Measurements from ENCODE around the gene TTLL11. TPM values are rescaled to one million over a fixed set of nuclear protein-coding genes. Genes with fewer than 3 reads are reported as not detected.

TTLL11 gene
- total RNA-seq, 1 experiment from 2014 or later: 1.5 TPM

GRCh38 chr9:121878271-121878822 is 214.8 kb downstream of the TTLL11 start:
- Histone ChIP-seq H3K9me3 (ENCODE audit: control insufficient read depth, low read depth, low read length) (no peaks in the 10 kb centered on the region), H2BK15ac (ENCODE audit: low read depth, low read length) (no peak overlapping the region), H4K91ac (ENCODE audit: insufficient read length, low read depth, low read length) (no peak overlapping the region), H3K27ac (ENCODE audit: insufficient read length, low read depth, low read length) (no peak overlapping the region), H4K20me1 (ENCODE audit: control insufficient read depth, insufficient read depth, insufficient read length) (no peaks in the 10 kb centered on the region), H3K23me2 (ENCODE audit: insufficient read length, low read depth, low read length, poor library complexity, severe bottlenecking) (no peaks in the 10 kb centered on the region), H2BK5ac (ENCODE audit: insufficient read length, low read length) (no peak overlapping the region), H3K79me2 (ENCODE audit: insufficient read depth, low read length) (no peaks in the 10 kb centered on the region), H2BK20ac (ENCODE audit: low read depth, low read length, poor library complexity, severe bottlenecking) (no peak overlapping the region), H4K5ac (ENCODE audit: insufficient read length, low read depth, low read length) (no peak overlapping the region), H2BK120ac (ENCODE audit: low read depth, low read length, poor library complexity, severe bottlenecking) (no peak overlapping the region), H3K4me1 (ENCODE audit: insufficient read depth, low read length) (no peaks in the 10 kb centered on the region), H3K18ac (ENCODE audit: insufficient read length, low read depth, low read length) (no peak overlapping the region), H3K9ac (ENCODE audit: extremely low read depth, insufficient read length, low read length) (no peak overlapping the region), H2AFZ (ENCODE audit: low read length) (no peak overlapping the region), H3T11ph (ENCODE audit: low read length) (no peak overlapping the region), H2AK5ac (ENCODE audit: insufficient read length, low read length) (no peak overlapping the region), H3K27me3 (ENCODE audit: insufficient read depth, low read length) (no peaks in the 10 kb centered on the region), H3K23ac (ENCODE audit: insufficient read length, low read depth, low read length) (no peak overlapping the region), H3K4ac (ENCODE audit: low read depth, low read length) (no peak overlapping the region), H4K8ac (replicated peaks; ENCODE audit: insufficient read length, low read depth, low read length) (no peak overlapping the region), H3K4me2 (ENCODE audit: insufficient read depth, insufficient read length, low read length) (no peak overlapping the region), H2BK12ac (ENCODE audit: insufficient read length, low read depth, low read length) (no peak overlapping the region), H3K14ac (ENCODE audit: insufficient read depth, low read length) (no peak overlapping the region; the same call in 1 of the 2 replicates), H3K56ac (ENCODE audit: insufficient read length, low read depth, low read length) (no peak overlapping the region), H3K79me1 (ENCODE audit: insufficient read depth, low read depth, low read length, poor library complexity, severe bottlenecking) (no peaks in the 10 kb centered on the region)
- no CpG with 5 or more reads among the region's 14 CpGs for WGBS (ENCODE audit: extremely low coverage, insufficient read length, low lambda C conversion rate)
- no peaks in the 10 kb centered on the region for H3K4me1 Mint-ChIP-seq
- TF ChIP-seq CTCF (conservative IDR thresholded peaks at IDR 0.05): no peak
- no peak for DNase-seq
- H3K27me3 Mint-ChIP-seq (ENCODE audit: low read depth): peaks cover 3% of the 10 kb centered on the region
- no peaks in the 10 kb centered on the region for H3K9me3 Mint-ChIP-seq
- no peak overlapping the region for H3K4me3 Mint-ChIP-seq
- no peaks in the 10 kb centered on the region for H3K36me3 Mint-ChIP-seq (ENCODE audit: insufficient read depth in 1 of 3, low read depth in 3 of 3)
- no peak overlapping the region for H3K27ac Mint-ChIP-seq

Data from H9 (cell line).